ENCODE results near the gene PPP1CB. TPM values are rescaled to one million over a fixed set of nuclear protein-coding genes. Genes with fewer than 3 reads are reported as not detected.

The PPP1CB gene
- total RNA-seq, 1 donor from 2014 or later, result 196 TPM

- H3K27ac ChIP-seq, result no peak overlapping the region
- peaks cover 0 to 5% of the 10 kb centered on the region in 2 donors for H3K4me1 ChIP-seq
- TF ChIP-seq CTCF (IDR thresholded peaks at IDR 0.05), result no peak
- intact Hi-C loops (cut with DNase I), result no loop called here
- H3K36me3 ChIP-seq, result peaks cover 74 to 83% of the 10 kb centered on the region in 2 donors
- no peaks in the 10 kb centered on the region for H3K9me3 ChIP-seq
- no peak for DNase-seq (ENCODE audit: low spot score in 2 of 2)
- no peaks in the 10 kb centered on the region for H3K27me3 ChIP-seq
- H3K4me3 ChIP-seq, result no peak overlapping the region
These were observed 45.0 kb downstream of the PPP1CB start for GRCh38 chr2:28796620-28797019.

- peaks cover 71 to 79% of the 10 kb centered on the region in 2 donors for H3K36me3 ChIP-seq
- peaks cover 4 to 22% of the 10 kb centered on the region in 2 donors for H3K4me1 ChIP-seq
- DNase-seq (ENCODE audit: low spot score in 2 of 2), result no peak
- intact Hi-C loops (cut with DNase I), result no loop called here
- peak overlapping the region in 1 of 2 donors; percentile 62 for H3K27ac ChIP-seq
- no peak overlapping the region for H3K4me3 ChIP-seq
- H3K9me3 ChIP-seq, result no peaks in the 10 kb centered on the region
- H3K27me3 ChIP-seq, result no peaks in the 10 kb centered on the region
- no peak for TF ChIP-seq CTCF (IDR thresholded peaks at IDR 0.05)
These were observed 50.1 kb downstream of the PPP1CB start for GRCh38 chr2:28801726-28802125.

- Histone ChIP-seq H3K27me3 (no peaks in the 10 kb centered on the region), H3K4me3 (no peak overlapping the region), H3K9me3 (no peaks in the 10 kb centered on the region), H3K27ac (peak overlapping the region; percentile 6 to 62), H3K36me3 (peaks cover 67 to 75% of the 10 kb centered on the region in 2 donors), H3K4me1 (peaks cover 4 to 20% of the 10 kb centered on the region in 2 donors)
- no peak for DNase-seq (ENCODE audit: low spot score in 2 of 2)
- intact Hi-C loops (cut with DNase I), result no loop called here
- TF ChIP-seq CTCF (IDR thresholded peaks at IDR 0.05), result no peak
These were observed 51.4 kb downstream of the PPP1CB start for GRCh38 chr2:28802975-28803429.

GRCh38 chr2:28809927-28810326 is 58.3 kb downstream of the PPP1CB start:
- no peak for DNase-seq (ENCODE audit: low spot score in 2 of 2)
- Histone ChIP-seq H3K27ac (peak overlapping the region in 1 of 2 donors; percentile 55), H3K9me3 (no peaks in the 10 kb centered on the region), H3K4me3 (peak overlapping the region; percentile 58 to 69), H3K36me3 (peaks cover 22 to 24% of the 10 kb centered on the region in 2 donors), H3K27me3 (no peaks in the 10 kb centered on the region), H3K4me1 (peaks cover 11% of the 10 kb centered on the region in 2 donors)
- intact Hi-C loops (cut with DNase I), result loop anchor here (2.0 to 5.0 kb wide), 2 partner anchors 43 to 243 kb away; no protein-coding TSS in a partner anchor
- TF ChIP-seq CTCF (IDR thresholded peaks at IDR 0.05), result no peak

GRCh38 chr2:28810384-28811285 is 59.0 kb downstream of the PPP1CB start, which contains the start of gene SPDYA:
Gene SPDYA (plus strand): TSS chr2:28810834. CDS start chr2:28816015, 5,181 bp downstream.
- TF ChIP-seq CTCF (IDR thresholded peaks at IDR 0.05), result peak in 2 of 3 experiments; percentile 9 to 23
- Histone ChIP-seq H3K27me3 (no peaks in the 10 kb centered on the region), H3K27ac (peak within 1 kb of the TSS in 1 of 2 donors; percentile 55), H3K4me3 (peak within 1 kb of the TSS; percentile 58 to 69), H3K36me3 (peaks cover 15 to 17% of the 10 kb centered on the region in 2 donors), H3K4me1 (peaks cover 11% of the 10 kb centered on the region in 2 donors), H3K9me3 (no peaks in the 10 kb centered on the region)
- DNase-seq (ENCODE audit: low spot score in 2 of 2), result peak; percentile 36 to 85
- intact Hi-C loops (cut with DNase I), result loop anchor here (2.0 kb wide), 1 partner anchor 244 kb away; no protein-coding TSS in a partner anchor
